Suprapubic skin (tissue), 4 donors: ENCODE data around the gene ESX1. TPM values are rescaled to one million over a fixed set of nuclear protein-coding genes. Genes with fewer than 3 reads are reported as not detected.

Experiments used
- DNase-seq, 2 donors: peaks; one replicate each; pipeline ENCODE4 v3.0.0-alpha.2; 2019; ENCODE audit warnings: low spot score in 2 of 2
- H3K27ac ChIP-seq: fragments of 200-600 bp; sonication (generic); one replicate; pipeline ENCODE4 v1.5.1; 2019
- H3K27me3 ChIP-seq: fragments of 200-600 bp; sonication (generic); one replicate; pipeline ENCODE4 v1.5.1; 2019
- H3K36me3 ChIP-seq: fragments of 200-600 bp; sonication (generic); one replicate; pipeline ENCODE4 v1.5.1; 2019
- H3K4me1 ChIP-seq: fragments of 200-600 bp; sonication (generic); one replicate; pipeline ENCODE4 v1.5.1; 2019
- H3K4me3 ChIP-seq: fragments of 200-600 bp; sonication (generic); one replicate; pipeline ENCODE4 v1.5.1; 2019; ENCODE audit warnings: mild to moderate bottlenecking
- H3K9me3 ChIP-seq: fragments of 200-600 bp; sonication (generic); one replicate; pipeline ENCODE4 v1.5.1; 2019
- CTCF ChIP-seq, 2 donors: fragments of 200-600 bp in 1 of 2; fragments of 450-650 bp in 1 of 2; sonication (generic) in 1 of 2; IDR thresholded peaks; one replicate each; pipeline ENCODE4 v1.5.1; 2016 to 2019; ENCODE audit warnings: antibody characterized with exemption in 2 of 2, mild to moderate bottlenecking in 1 of 2, moderate library complexity in 1 of 2
- EP300 ChIP-seq: sonication (generic); formaldehyde crosslinking; IDR thresholded peaks from one replicate; pipeline ENCODE4 v1.6.1; 2017; ENCODE audit warnings: antibody characterized with exemption
- POLR2A ChIP-seq, 2 donors: fragments of 450-650 bp; IDR thresholded peaks; one replicate each; pipeline ENCODE4 v1.6.1; 2017; ENCODE audit warnings: antibody characterized with exemption in 2 of 2, mild to moderate bottlenecking in 2 of 2, moderate library complexity in 2 of 2
- POLR2AphosphoS5 ChIP-seq, 3 donors: sonication (generic); formaldehyde crosslinking; IDR thresholded peaks; one replicate each; pipeline ENCODE4 v1.6.1; 2017; ENCODE audit warnings: antibody characterized with exemption in 3 of 3
- WGBS: methylation state at CpG from one replicate; pipeline ENCODE4 v1.1.5; 2018; 5-methylcytosine and 5-hydroxymethylcytosine counted together
- total RNA-seq, 4 donors: library from RNA; depleted of rRNA; stranded (reverse); fragments of >200 nt; gene quantifications; one replicate each; pipeline ENCODE4 v1.1.0, GENCODE V29; 2016

The ESX1 gene
- total RNA-seq, 4 donors from 2014 or later: not detected

- H3K27me3 ChIP-seq: no peaks in the 10 kb centered on the region
- no peak overlapping the region for H3K4me3 ChIP-seq
- DNase-seq: no peak
- H3K27ac ChIP-seq: no peak overlapping the region
- 69% methylated on average over 5 of the region's 5 CpGs for WGBS
- H3K9me3 ChIP-seq: no peaks in the 10 kb centered on the region
- H3K36me3 ChIP-seq: no peaks in the 10 kb centered on the region
- no peaks in the 10 kb centered on the region for H3K4me1 ChIP-seq
- TF ChIP-seq CTCF (IDR thresholded peaks at IDR 0.05): no peak
- no peak for TF ChIP-seq POLR2A (IDR thresholded peaks at IDR 0.05)
- TF ChIP-seq POLR2AphosphoS5 (IDR thresholded peaks at IDR 0.05): no peak
- TF ChIP-seq EP300: no peak
Measured at GRCh38 chrX:104211187-104211586, 43.5 kb downstream of the ESX1 start.

GRCh38 chrX:104205548-104205947 is 49.2 kb downstream of the ESX1 start:
- no peak overlapping the region for H3K4me3 ChIP-seq
- no peaks in the 10 kb centered on the region for H3K9me3 ChIP-seq
- no peak overlapping the region for H3K27ac ChIP-seq
- 72% methylated on average over 5 of the region's 5 CpGs for WGBS
- peaks cover under 1% of the 10 kb centered on the region for H3K36me3 ChIP-seq
- no peak for DNase-seq
- TF ChIP-seq POLR2AphosphoS5 (IDR thresholded peaks at IDR 0.05) (no peak), EP300 (no peak), CTCF (IDR thresholded peaks at IDR 0.05) (no peak), POLR2A (IDR thresholded peaks at IDR 0.05) (no peak)
- no peaks in the 10 kb centered on the region for H3K4me1 ChIP-seq
- H3K27me3 ChIP-seq: no peaks in the 10 kb centered on the region

Other genes starting within 250 kb of the ESX1 start
- gene H2BW1, start 241.2 kb downstream of the ESX1 start, total RNA-seq: not detected
- gene H2BW2, start 215.0 kb downstream of the ESX1 start, total RNA-seq: not detected
- 1 to 10 TPM in 3 of 4 donors, under 1 TPM in 1; 0.25 to 4.7 (median 1.2) TPM for gene TMSB15C, start 178.7 kb downstream of the ESX1 start, total RNA-seq
- gene ZCCHC18, start 142.4 kb downstream of the ESX1 start, total RNA-seq: under 1 TPM in 1 of 4 donors, not detected in 3; 0.42 TPM
- gene SLC25A53, start 97.9 kb downstream of the ESX1 start, total RNA-seq: 10 to 100 TPM in 1 of 4 donors, 1 to 10 TPM in 3; 5.5 to 22.0 (median 7.6) TPM
- gene FAM199X, start 88.5 kb downstream of the ESX1 start, total RNA-seq: 10 to 100 TPM; 10.7 to 18.3 (median 16.9) TPM